AG09309 (cell line): ENCODE measurements around the gene TRIO.

Experiments
- DNase-seq: peaks from one replicate; pipeline ENCODE4 v3.0.0-alpha.2; 2010; ENCODE audit warnings: low read depth
- H3K4me3 ChIP-seq: 2 replicates; pipeline ENCODE4 v1.5.1; 2011; ENCODE audit warnings: mild to moderate bottlenecking, low read depth, low read length, moderate library complexity; ENCODE audit not compliant: control insufficient read depth
- CTCF ChIP-seq: IDR thresholded peaks from 2 replicates; pipeline ENCODE4 v1.5.1; 2011; ENCODE audit warnings: mild to moderate bottlenecking, low read depth, low read length, inconsistent platforms; ENCODE audit not compliant: insufficient read depth, control insufficient read depth; ENCODE audit errors: missing control alignments

TRIO gene

GRCh38 chr5:14506140-14506538 is 363.0 kb downstream of the TRIO start:
- no peak overlapping the region for H3K4me3 ChIP-seq
- TF ChIP-seq CTCF = no peak
- DNase-seq = no peak

- no peak overlapping the region for H3K4me3 ChIP-seq
- no peak for DNase-seq
- no peak for TF ChIP-seq CTCF
Observed at GRCh38 chr5:14506661-14507060, 363.5 kb downstream of the TRIO start.

DNA sequence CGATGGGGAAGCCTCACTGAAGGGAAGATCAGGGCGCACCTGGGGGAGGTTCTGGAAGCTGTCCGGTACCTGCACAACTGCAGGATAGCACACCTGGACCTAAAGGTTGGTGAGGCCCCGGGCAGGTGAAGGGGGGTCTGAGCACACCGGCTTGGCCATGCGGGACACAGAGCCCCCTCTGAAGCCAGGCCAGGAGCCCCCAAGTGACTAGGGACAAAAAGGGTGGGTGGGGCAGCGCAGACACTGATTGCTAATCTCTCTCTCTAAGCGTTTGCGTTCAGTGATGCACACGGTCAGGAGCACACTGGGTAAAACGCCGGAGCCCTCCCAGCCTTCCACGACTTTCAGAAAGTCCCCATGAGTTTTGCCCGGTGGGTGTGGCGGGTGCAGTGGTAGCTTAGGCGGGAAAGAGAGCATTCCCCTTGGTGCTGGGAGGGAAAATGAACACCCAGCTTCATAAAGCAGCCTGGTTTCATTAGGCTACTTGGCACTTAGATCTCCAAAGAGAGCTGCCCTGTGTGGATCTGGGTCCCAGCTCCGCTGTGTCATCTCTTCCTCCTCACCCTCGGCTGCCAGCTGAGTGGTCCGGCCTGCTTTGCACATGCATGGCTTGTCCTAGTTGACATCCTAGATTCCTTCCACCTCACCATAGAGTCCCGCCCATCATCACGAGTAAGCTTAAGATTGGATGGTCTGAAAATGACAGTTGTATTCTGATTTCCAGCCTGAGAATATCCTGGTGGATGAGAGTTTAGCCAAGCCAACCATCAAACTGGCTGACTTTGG is 364.2 kb downstream of the TRIO start:
- no peak for DNase-seq
- no peak overlapping the region for H3K4me3 ChIP-seq
- TF ChIP-seq CTCF = no peak

- no peak for DNase-seq
- H3K4me3 ChIP-seq = no peak overlapping the region
- no peak for TF ChIP-seq CTCF
Observed at GRCh38 chr5:14508046-14508445, 364.9 kb downstream of the TRIO start.

- no peak overlapping the region for H3K4me3 ChIP-seq
- TF ChIP-seq CTCF = no peak
- DNase-seq = no peak
Observed at GRCh38 chr5:14509556-14509955, 366.4 kb downstream of the TRIO start.

DNA sequence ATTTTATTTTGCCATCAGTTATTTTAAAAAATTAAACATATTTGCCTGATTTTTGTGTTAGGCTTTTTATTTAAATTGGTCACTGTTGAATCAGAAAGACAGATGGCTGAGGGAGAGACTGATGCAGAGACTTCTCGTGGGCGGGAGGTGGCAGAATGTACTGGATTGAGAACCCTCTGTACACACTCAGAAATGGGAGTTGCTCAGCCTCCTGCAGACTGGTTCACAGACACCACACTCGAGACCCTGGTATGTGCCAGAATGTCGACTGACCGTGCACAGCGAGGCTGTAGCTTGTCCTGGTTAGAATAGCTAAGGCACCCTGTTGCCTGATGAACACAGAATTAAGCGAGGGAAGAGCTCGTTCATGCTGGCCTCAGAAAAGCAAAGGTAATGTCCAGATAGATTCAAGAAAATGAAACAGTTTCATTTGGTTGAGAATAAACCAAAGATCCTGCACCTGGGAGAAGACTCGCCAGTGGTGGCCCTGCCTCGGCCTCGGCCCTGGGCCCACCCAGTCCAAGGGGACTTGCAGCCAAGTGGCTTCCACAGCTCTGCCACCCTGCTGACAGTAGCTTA is 367.1 kb downstream of the TRIO start:
- no peak overlapping the region for H3K4me3 ChIP-seq
- DNase-seq = no peak
- no peak for TF ChIP-seq CTCF
